ENCODE data around the gene NCKIPSD. TPM values are rescaled to one million over a fixed set of nuclear protein-coding genes. Genes with fewer than 3 reads are reported as not detected.

NCKIPSD gene
- total RNA-seq, 1 experiment from 2014 or later, result 33.8 TPM

DNA sequence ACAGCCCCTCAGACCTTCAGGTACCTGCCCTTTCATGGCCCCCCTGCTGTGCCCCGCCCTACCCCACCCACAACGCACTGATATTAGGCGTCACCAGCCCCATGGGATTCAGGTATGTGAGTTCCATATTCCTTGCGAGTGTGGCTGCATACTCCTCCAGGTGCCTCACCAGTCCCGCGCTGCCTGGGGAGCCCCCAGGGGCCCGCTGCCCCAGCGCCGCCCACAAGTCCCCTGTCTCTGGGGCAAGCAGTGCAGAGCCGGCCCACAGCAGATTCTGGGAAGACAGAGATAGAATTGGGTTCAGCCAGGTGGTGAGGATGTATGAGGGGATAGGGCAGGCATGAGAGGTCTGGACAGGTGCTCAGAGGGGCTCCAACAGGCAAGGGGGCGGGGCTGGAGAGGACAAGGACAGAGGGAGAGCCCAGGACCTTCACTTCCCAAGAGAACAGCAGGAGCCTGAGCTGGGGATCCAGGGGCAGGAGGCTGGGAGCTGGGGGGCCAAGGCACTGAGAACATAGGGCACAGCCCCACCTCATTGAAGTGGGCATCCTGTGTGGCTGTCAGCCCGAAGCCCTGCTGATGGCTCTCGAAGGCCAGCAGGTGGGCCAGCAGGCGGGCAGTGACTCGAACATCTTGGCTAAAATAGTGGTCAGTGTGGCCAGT is 37.4 kb downstream of the NCKIPSD start:
- DNase-seq (ENCODE audit: low spot score), result no peak

DNA sequence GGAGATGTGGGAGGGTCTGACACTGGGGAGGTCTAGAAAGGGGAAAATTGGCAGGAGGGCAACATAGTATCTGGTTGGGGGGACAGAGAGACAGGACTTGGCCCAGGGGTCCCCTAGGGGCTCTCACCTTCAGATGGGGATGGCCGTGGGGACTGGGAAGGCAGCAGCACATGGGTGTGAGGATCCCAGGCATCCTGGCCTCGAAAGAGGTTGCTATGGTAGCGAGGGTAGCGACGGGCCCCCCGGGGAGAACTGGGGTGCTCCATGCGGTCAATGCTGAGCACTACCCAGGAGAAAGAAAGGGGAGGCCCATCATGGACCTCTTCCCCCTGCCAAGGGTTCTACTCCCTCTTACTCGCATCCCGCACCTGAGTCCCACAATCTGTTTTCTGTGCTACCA is 38.0 kb downstream of the NCKIPSD start:
- DNase-seq (ENCODE audit: low spot score), result no peak

DNA sequence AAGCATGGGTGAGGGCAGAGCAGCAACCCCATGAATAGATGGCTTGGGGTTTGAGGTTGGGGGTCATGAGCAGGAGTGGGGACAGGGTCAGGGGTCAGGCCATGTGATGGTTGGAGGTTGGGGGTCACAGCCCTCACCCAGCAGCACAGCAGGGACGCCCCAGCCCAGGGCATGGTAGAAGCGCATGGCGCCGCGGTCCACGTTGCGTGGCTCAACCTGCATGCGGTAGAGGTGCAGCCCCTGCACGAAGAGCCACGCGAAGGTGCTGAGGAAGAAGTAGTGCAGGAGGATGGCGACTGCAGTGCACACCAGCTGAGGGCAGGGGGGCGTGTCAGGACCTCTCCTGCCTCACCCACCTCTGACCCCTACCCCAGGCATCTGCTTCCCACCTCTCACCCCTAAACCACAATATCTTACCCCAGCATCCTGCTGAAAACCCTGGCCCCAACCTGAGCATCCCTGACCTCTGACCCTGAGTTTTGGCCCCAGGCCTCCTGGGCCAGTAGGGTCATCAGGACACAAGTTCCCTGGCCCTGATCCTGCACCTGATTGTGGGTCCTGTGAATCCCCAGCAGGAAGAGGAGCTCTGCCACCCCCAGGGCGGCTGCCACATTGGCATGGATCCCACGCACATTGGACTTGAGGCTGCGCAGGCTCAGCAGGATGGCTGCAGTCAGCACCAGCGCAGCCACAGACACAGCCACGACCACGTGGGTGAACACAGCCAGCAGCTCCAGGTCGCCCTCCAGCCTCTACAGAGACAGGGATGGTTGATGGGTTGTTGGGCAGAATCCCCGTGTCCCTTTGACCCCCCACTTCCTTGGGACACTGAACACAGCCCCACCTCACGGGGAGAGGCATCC is 40.6 kb downstream of the NCKIPSD start:
- DNase-seq (ENCODE audit: low spot score), result no peak

DNA sequence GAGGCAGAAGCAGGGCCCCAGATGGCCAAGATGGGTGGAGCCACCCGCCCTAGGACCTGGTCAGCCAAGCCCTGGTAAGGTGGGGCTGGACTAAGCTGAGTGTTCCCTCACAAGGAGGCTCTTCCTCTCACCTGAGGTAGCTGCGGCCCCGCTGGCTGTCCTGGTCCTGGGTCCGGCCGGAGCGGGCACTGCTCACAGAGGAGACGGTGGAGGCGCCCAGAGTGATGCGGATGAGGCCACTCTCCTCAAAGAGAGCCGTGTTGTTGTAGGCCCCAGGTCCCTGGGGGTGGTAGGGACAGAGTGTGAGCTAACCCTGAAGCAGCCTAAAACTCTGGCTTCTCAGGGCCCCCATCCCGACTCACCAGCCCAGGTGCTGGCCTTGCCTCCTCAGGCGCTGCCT is 43.1 kb downstream of the NCKIPSD start:
- DNase-seq (ENCODE audit: low spot score), result no peak

DNA sequence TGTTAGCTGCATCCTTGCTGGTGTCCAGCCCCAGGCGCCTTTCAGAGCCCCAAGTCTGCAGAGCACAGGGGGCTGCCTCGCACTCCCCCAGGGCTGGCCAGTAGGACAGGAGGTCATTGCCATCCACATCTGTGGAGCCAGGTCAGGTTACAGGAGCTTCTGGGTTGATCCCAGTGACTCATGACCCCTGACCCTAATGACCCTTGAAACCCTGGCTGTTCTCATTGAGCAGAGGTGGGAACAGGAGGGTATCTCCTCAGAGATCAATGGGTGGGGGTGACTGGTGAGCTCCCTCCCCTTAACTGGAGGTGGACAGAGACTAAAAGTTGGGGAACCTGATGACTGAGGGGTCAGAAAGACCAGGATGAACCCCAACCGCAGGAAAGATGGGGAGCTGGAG is 44.3 kb downstream of the NCKIPSD start:
- no peak for DNase-seq (ENCODE audit: low spot score)

DNA sequence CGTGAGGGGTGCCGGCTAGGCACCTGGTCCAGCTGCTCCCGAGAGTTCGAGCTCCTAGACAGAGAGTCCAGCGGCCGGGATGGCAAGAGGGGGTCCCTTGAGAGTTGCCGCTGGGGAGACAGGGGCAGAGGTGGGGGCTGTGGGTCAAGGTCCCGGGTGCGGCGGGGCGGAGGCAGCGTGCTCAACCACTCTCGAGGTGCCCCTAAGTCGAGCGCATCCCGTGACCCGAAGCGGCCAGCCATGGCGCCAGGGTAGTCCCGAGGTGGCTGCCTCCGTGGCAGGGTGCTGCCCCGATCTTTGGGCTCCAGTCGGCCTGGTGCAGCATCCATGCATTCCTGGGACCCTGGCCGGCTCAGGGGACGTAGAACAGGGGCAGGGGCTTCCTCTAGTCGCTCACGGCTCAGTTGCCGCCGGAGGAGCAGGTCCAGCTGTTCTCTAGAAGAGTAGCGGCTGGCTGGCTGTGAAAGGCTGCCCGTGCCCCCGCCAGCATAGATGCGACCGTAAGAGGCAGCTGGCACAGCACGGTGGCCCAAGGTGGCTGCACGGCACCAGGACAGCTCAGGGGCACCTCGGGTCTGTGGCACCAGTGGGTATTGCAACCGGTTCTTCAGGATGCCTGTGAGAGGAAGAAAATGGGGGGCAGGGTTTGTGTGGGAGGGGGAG is 45.6 kb downstream of the NCKIPSD start:
- DNase-seq (ENCODE audit: low spot score), result no peak

DNA sequence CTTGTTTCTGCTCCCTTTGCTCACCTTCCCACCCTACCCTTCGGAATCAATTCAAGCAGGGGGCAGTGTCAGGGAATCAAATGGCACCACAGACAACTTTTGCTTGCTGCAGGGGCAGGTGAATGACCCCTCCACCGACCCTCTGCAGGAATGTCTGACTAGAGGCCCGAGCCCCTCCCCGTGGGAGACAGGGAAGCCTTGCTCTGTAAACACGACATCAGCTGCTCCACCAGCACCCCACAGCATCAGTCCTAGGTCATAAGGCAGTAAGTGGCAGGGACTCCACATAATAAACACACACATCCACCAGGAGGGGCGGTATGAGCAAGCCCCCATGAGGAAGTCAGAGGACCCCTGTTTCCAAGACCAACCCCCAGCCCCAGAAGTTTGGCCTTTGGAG is 48.4 kb downstream of the NCKIPSD start:
- DNase-seq (ENCODE audit: low spot score), result no peak

DNA sequence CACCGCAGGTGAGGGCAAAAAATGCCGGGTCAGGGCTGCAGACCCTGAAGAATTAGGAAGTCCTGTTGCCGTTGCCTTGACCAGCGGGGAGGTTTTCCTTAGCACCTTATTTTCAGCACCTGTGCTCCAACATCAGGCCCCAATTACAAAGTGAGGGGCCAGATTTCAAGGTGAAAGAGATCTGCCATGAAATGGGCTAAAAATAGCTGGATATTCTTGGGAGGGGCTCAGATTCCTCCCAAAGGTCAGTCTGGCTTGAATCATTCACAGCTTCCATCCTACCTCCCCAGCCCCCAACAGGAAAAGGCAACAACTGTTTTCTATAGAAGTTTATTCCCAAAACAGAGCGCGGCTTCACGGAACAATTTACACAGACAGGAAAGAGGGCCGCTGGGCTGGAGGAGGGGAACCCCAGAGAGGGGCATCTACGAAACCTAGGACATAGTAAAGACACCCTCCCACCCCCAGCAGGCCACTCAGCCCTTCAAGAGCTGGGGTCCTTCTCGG is 49.5 kb downstream of the NCKIPSD start:
- no peak for DNase-seq (ENCODE audit: low spot score)

DNA sequence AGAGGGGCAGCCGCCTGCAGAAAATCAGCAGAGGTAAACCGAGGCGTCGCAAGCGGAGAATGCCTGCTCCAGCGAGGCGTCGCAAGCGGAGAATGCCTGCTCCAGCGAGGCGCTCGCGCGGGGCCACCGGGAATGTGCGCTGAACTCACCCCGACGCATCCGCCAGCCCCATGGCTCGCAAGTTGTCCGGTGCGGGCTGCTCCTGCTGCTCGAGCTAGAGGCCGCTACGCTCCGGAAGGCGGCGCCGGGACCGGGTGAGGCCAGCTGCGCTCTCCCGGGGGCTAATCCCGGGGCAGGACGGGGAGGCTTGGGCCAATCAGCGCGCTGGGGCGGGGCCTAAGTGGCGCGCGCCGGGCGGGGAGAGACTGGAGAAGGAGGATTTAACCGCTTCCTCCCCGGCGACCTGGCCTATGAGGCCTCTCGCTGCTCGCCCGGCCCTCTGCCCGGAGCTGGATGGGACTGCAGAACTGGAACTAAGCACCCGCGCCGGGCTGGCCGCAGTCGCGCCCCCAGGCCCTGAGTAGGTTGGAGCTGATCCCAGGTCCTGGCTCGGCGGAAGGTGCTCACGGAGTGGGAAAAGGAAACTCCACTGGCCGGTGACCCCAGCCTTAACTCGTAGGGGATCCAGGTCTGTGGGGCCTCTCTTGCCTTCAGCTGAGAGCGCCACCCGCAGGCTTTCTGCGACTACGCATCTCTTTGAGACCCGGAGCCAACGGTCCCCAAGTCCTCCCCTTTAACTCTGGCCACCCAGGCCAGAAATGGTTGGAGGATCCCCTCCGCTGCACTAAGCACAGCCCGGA is 50.3 kb downstream of the NCKIPSD start, which contains the start of gene SLC26A6:
Gene SLC26A6, minus strand, starts transcription at position 240 of the 800 bp plus-strand sequence. Its CDS starts 68 bp downstream, at position 172.
- peak; percentile 93 for DNase-seq (ENCODE audit: low spot score)

DNA sequence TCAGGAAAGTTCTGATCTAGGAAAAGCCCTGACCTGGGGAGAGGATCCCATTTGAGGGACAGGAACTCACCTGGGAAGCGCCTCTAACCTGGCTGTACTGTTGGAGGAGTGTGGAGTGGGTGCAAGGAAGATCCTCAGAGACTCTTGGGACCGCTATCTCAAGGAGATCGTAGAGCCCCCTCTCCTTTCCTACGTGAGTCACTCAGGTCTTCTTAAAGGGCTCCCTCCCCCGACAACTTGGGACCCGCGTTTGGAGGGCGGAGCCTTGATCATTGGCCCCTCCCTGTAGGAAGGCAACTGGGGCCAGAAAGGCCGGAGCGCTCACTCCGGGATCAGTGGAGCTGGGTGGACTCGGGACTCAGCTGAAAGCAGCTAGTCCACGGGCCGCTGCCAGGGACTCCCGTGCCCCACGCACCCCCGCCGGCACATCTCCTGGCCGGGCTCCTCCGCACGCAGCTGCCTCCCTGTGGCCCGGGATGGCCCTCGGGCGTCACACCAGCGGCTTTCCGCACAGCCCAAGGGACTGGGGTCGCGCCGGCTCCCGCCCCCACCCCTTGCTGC is 51.0 kb downstream of the NCKIPSD start:
- peak; percentile 35 for DNase-seq (ENCODE audit: low spot score)

DNA sequence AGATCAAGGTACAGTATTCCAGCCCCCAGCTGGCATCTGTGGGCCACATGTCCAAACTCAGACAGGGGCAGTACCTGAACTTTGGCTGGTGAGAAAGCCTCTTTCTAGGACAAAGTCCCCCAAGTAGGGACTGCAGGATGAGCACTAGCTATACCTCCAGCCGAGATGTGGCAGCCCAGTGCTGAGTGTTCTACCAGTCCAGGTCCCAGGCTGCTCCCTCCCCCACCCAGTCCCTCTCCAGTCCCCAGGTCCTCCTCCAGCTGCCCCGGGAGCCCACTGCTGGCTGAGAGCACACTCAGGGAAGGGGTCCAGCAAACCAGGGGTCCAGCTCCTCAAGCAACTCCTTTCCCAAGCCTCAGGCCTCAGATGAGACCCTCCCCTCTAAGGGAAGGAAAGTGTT is 52.0 kb downstream of the NCKIPSD start:
- no peak for DNase-seq (ENCODE audit: low spot score)

DNA sequence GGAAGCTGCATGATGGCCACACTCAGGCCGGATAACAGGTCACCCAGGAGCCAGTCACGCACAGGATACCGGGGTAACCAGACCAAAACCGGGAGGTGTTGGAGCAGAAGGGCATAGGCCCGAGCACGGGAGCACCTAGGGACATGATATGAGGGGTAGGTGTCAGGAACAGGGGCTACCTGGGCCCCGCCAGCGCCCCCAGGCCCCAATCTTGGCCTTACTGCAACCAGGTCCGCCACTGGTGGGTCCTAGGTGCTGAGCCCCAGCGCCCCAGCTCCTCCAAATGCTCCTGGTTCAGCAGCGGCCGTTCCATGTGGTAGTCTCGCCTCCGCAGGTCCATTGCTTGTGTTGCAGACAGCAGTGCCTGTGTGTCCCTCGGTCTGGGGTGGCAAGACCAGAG is 52.5 kb downstream of the NCKIPSD start:
- DNase-seq (ENCODE audit: low spot score), result no peak

DNA sequence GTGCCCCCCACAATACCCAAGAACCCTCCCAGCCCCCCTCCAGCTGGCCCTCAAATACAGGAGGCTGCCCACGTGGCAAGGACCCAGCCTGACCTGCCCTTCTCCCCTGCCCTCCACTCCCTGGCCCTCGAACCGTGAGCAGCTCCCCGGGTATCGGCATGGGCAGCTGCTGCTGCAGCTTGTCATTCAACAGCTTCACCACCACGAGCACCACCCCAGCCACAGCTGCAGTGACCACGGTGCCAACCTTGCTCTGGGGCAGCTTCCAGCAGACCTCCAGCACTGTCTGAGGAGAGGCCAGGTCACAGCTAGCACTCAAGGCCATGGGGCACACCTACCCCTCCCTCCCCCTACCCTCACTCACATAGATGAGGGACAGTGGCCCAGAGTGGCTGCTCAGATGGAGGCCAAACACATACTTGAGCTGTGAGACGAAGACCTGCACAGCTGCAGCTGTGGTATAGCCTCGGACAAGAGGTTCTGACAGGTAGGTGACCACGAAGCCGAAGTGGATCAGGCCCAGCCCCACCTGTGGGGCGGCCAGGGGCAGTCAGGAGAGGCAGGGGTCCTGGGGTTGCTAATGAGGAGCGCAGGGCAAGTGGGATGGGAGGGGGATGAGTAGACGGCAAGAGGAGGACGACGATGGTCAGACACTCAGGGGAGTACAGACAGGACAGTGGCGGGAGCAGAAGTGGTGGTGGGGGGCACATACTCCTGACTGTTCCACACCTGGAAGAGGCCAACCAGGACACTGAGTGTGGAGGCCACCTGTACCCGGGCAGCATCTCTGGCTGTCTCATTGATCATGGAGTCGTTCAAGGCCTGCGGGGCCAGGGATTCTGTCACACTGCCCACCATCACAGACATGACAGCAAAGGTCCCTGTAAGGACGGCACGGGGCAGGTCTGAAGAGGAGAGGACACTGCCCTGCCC is 53.9 kb downstream of the NCKIPSD start:
- DNase-seq (ENCODE audit: low spot score), result no peak

DNA sequence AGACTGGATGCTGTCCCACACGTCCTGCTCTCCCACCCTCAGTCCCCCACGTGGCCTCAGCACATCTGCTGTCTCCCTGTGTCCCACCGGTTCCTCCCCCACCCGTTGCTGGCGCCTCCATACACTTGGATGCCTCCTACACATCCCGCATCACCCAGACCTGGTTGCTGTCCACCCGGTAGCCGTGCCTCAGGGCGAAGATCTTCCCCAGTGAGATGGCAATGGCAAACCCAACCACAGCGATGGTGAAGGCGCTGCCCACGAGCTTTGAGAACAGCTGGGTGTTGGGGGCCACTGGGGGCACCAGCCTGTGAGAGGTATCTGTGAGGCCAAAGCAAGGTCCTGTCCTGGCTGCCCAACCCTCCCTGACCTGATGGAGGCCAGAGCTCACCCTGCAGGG is 54.9 kb downstream of the NCKIPSD start:
- no peak for DNase-seq (ENCODE audit: low spot score)

DNA sequence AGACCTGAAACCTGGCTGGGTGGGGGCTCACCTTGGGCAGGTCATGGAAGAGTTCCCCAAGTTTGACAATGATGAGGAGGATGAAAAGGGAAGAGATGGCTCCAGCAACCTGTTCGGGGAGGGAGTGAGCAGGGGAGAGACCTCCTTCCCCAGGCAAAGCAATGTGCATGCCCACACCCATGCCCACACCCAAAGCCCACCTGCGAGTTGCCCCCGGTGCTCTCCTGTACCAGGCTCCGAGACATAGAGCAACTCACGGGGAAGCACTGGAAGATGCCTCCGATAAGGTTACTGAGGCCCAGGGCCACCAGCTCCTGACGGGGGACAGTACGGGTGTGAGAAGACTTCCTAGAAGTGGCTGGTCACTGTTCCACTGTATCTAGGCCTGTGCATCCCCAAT is 55.3 kb downstream of the NCKIPSD start:
- DNase-seq (ENCODE audit: low spot score), result no peak

DNA sequence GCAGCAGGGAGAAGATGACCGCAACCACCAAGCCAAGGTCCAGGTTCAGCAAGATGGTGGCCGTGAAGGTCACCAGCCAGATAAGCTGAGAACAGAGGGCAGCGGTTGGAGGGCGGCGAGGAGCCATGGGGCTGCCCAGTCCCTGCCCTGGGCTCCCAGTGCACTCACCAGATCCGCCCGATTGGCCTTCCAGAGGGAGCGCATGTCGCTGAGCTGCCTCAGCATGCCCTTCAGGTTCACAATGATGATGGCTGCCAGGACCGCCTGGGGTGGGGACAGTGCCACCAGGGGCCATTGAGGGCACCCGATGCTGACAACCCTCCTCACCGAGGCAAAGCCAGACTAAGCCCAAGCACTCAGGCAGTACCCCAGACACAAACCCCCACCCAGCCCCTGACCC is 55.8 kb downstream of the NCKIPSD start:
- DNase-seq (ENCODE audit: low spot score), result no peak

DNA sequence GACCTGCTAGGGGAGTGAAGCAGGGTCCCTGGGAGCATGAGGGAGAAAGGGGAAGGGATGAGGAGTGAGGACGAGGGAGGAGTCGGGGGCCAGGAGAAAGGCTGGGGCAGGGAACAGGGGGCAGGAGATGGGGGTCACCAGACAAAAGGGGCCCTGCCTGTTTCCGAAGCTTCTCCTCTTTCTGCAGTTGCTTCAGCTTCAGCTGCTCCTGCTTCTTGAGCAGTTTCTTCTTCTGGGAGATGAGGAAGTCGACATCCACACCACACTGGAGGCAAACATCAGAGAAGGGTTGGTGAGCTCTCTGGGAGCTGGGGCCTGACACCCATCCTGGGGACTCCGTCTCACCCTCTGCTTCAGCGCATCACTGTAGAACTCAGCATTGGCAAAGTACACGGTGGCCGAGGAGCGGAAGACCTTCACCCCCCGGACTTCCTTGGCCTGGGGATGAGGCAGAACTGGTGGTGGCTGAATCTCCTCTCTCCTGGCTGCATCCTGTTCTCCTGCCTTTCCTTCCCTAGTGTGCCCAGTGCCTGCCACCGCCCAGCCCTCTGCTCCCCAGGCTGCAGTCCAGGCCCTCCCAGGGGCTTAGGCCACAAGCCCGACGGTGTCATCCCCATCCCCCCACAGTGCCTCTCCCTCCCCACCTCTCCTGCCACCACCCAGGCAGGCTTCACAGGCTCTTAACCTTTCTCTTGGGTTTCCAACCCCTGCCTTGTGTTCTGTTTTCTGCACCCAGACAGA is 57.3 kb downstream of the NCKIPSD start:
- DNase-seq (ENCODE audit: low spot score), result no peak

DNA sequence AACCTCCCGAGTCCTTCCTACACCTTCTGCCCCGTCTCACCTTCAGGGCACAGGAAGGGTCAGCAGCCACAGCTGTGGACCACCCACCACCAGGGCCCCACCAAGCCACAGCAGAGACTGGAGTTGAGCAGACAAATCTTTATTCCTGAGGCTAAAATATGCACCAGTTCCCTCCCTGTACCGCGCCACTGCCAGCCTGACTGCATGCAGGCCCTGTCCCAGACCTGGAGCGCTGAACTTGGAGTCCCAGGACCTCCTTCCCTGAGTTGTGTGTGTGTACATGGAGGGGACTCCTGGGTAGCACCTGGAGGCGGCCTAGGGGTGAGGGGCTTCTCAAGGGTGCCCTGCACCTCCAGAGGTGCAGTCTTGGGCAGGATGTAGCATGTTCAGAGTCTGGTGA is 60.1 kb downstream of the NCKIPSD start:
- DNase-seq (ENCODE audit: low spot score), result no peak

DNA sequence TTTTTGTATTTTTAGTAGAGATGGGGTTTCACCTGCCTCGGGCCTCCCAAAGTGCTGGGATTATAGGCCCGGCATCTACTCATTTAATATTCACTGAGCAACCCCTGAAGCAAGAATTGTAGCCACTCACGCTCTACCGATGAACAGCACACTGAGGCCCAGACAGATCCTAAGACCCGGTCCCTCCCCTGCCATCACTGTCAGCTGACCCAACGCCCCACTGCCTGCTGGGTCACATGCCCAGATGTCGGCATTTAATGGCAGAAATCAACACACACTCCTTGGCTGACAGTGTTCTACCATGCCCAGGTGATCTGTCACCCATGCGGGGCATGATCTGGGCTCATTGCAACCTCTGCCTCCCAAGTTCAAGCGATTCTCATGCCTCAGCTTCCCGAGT is 60.9 kb downstream of the NCKIPSD start:
- DNase-seq (ENCODE audit: low spot score), result no peak
